CD4-positive, alpha-beta T cell treated with Interleukin-6 for 4 hours (primary cell): ENCODE data around the gene IRAK1.

Source experiments
- DNase-seq: peaks from one replicate; pipeline ENCODE4 v3.0.0-alpha.2; 2020; ENCODE audit warnings: mixed read lengths

The IRAK1 gene

GRCh38 chrX:154019633-154020528 is at the start of gene IRAK1:
IRAK1 (minus strand) TSS chrX:154019902; CDS start chrX:154019812, 90 bp downstream.
- DNase-seq = peak; percentile 64

GRCh38 chrX:154068560-154068959 is 48.9 kb upstream of the IRAK1 start:
- DNase-seq = no peak

- no peak for DNase-seq
Observed at GRCh38 chrX:154064637-154065435, 45.1 kb upstream of the IRAK1 start.

- no peak for DNase-seq
Observed at GRCh38 chrX:154063234-154063633, 43.5 kb upstream of the IRAK1 start.

GRCh38 chrX:154061801-154062200 is 42.1 kb upstream of the IRAK1 start:
- DNase-seq = no peak

GRCh38 chrX:154059729-154060245 is 40.1 kb upstream of the IRAK1 start:
- no peak for DNase-seq

- DNase-seq = no peak
Observed at GRCh38 chrX:154059231-154059630, 39.5 kb upstream of the IRAK1 start.

GRCh38 chrX:154058214-154058997 is 38.7 kb upstream of the IRAK1 start:
- DNase-seq = no peak

GRCh38 chrX:154057791-154058190 is 38.1 kb upstream of the IRAK1 start:
- DNase-seq = no peak

GRCh38 chrX:154056770-154057241 is 37.1 kb upstream of the IRAK1 start:
- DNase-seq = peak; percentile 13

GRCh38 chrX:154051201-154051810 is 31.6 kb upstream of the IRAK1 start:
- DNase-seq = peak; percentile 79

GRCh38 chrX:154050113-154050495 is 30.4 kb upstream of the IRAK1 start:
- DNase-seq = no peak

GRCh38 chrX:154049209-154050112 is 29.8 kb upstream of the IRAK1 start:
- DNase-seq = no peak

GRCh38 chrX:154048398-154048797 is 28.7 kb upstream of the IRAK1 start:
- DNase-seq = no peak

GRCh38 chrX:154046940-154047610 is 27.4 kb upstream of the IRAK1 start:
- DNase-seq = no peak

- no peak for DNase-seq
Observed at GRCh38 chrX:154046031-154046781, 26.5 kb upstream of the IRAK1 start.

- DNase-seq = no peak
Observed at GRCh38 chrX:154044091-154044490, 24.4 kb upstream of the IRAK1 start.

GRCh38 chrX:154043003-154043763 is 23.5 kb upstream of the IRAK1 start:
- DNase-seq = no peak

GRCh38 chrX:154040863-154041262 is 21.2 kb upstream of the IRAK1 start:
- no peak for DNase-seq
